Ishikawa (cell line): ENCODE data around the gene SIK1.

Experiments
- CEBPB ChIP-seq: IDR thresholded peaks from 2 replicates; pipeline ENCODE4 v1.6.1; 2012
- CREB1 ChIP-seq: IDR thresholded peaks from 2 replicates; pipeline ENCODE4 v1.6.1; 2012; ENCODE audit warnings: low read depth
- EGR1 ChIP-seq: IDR thresholded peaks from 2 replicates; pipeline ENCODE4 v1.6.1; 2012
- EP300 ChIP-seq: IDR thresholded peaks from 2 replicates; pipeline ENCODE4 v1.6.1; 2012; ENCODE audit warnings: borderline replicate concordance
- FOXM1 ChIP-seq: IDR thresholded peaks from 2 replicates; pipeline ENCODE4 v1.6.1; 2012; ENCODE audit warnings: low read depth, borderline replicate concordance
- NFIC ChIP-seq: IDR thresholded peaks from 2 replicates; pipeline ENCODE4 v1.6.1; 2012
- RAD21 ChIP-seq: IDR thresholded peaks from 2 replicates; pipeline ENCODE4 v1.6.1; 2012; ENCODE audit warnings: low read depth
- TAF1 ChIP-seq: IDR thresholded peaks from 2 replicates; pipeline ENCODE4 v1.6.1; 2012; ENCODE audit warnings: low read depth, mild to moderate bottlenecking
- TCF12 ChIP-seq: IDR thresholded peaks from 2 replicates; pipeline ENCODE4 v1.6.1; 2012; ENCODE audit warnings: low read depth
- YY1 ChIP-seq: IDR thresholded peaks from 2 replicates; pipeline ENCODE4 v1.6.1; 2012; ENCODE audit warnings: low read depth
- ZBTB7A ChIP-seq: IDR thresholded peaks from 2 replicates; pipeline ENCODE4 v1.6.1; 2012; ENCODE audit warnings: low read depth
- TF ChIP-seq, protein P1 (sequence below): IDR thresholded peaks from 2 replicates; pipeline ENCODE4 v1.6.1; 2012
- TF ChIP-seq, protein P2 (sequence below): IDR thresholded peaks from 2 replicates; pipeline ENCODE4 v1.6.1; 2012; ENCODE audit warnings: low read depth, mild to moderate bottlenecking
- TF ChIP-seq, protein P3 (sequence below): IDR thresholded peaks from 2 replicates; pipeline ENCODE4 v1.6.1; 2012

SIK1 gene

DNA sequence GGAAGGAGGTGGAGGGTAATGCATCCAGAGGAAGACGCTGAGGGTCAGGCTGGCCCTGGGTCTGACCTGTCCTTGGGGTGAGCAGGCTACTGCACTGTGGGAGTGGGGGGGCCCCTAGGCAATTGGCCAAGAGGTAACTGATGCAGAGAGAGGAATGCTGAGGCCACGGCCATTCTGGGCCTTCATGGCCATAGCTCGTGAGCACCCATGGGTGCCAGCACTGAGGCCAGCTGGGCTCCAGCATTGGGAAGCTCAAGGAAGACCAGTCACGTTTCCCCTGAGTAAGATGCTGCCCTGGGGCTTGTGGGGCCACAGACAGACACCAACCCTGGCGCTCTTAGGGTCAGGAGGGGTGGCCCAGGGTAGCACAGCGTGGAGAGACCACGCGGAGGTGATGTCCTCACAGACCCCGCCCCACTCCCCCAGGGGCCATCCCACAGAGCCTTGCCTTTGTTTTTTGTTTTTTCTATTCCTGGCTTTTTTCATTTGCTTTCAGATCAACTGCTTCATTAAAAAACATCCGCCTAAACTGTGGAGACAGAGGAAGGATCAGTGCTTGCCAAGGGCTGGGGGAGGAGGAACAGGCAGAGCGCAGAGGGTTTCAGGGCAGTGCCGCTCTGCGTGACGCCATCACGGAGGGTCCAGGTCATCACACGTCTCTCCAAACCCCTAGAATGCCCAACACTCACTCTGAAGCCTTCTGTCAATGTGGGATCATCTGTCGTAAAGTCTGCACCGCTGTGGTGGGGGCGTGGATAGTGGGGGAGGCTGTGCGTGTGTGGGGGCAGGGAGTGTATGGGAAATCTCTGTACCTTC, 61.1 kb downstream of the SIK1 start:
- TF ChIP-seq CREB1 (no peak), CEBPB (no peak), YY1 (no peak), EGR1 (no peak), NFIC (no peak), TAF1 (no peak), FOXM1 (no peak), TCF12 (no peak), RAD21 (no peak), EP300 (no peak), ZBTB7A (no peak)
- TF ChIP-seq, protein P1, sequence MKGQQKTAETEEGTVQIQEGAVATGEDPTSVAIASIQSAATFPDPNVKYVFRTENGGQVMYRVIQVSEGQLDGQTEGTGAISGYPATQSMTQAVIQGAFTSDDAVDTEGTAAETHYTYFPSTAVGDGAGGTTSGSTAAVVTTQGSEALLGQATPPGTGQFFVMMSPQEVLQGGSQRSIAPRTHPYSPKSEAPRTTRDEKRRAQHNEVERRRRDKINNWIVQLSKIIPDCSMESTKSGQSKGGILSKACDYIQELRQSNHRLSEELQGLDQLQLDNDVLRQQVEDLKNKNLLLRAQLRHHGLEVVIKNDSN, result no peak
- TF ChIP-seq, protein P2, sequence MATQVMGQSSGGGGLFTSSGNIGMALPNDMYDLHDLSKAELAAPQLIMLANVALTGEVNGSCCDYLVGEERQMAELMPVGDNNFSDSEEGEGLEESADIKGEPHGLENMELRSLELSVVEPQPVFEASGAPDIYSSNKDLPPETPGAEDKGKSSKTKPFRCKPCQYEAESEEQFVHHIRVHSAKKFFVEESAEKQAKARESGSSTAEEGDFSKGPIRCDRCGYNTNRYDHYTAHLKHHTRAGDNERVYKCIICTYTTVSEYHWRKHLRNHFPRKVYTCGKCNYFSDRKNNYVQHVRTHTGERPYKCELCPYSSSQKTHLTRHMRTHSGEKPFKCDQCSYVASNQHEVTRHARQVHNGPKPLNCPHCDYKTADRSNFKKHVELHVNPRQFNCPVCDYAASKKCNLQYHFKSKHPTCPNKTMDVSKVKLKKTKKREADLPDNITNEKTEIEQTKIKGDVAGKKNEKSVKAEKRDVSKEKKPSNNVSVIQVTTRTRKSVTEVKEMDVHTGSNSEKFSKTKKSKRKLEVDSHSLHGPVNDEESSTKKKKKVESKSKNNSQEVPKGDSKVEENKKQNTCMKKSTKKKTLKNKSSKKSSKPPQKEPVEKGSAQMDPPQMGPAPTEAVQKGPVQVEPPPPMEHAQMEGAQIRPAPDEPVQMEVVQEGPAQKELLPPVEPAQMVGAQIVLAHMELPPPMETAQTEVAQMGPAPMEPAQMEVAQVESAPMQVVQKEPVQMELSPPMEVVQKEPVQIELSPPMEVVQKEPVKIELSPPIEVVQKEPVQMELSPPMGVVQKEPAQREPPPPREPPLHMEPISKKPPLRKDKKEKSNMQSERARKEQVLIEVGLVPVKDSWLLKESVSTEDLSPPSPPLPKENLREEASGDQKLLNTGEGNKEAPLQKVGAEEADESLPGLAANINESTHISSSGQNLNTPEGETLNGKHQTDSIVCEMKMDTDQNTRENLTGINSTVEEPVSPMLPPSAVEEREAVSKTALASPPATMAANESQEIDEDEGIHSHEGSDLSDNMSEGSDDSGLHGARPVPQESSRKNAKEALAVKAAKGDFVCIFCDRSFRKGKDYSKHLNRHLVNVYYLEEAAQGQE, result no peak

DNA sequence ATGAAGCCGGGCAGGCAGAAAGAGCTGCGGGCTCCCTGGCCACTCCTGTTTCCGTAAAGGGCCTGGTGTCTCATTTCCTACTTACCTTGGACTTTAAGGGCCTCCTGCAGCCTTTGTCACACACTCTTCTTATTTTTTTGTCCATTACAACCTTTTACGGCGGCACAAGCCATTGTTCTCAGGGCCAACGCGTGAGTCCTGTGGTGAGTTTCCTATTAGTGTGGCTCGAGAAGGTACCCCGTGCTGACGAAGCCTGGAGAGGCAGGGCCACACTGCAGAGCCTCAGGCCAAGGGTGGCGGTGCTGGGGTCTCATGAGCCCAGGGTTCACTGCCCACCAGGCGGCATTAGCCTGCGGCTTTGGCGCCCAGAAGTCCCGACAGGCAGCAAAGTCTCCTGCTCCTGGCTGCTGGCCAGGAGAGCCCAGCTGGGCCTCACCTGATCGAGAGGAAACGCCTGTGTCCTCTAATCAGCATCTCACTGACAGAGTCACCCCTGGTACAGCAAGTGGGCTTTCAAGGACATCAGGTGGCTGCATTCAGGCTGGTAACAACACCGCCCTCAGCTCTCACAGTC, 62.0 kb downstream of the SIK1 start:
- TF ChIP-seq RAD21 (no peak), NFIC (peak; percentile 81), EP300 (no peak), TAF1 (0 out of 2 replicates have a peak, but pooled peaks have one; percentile 19), ZBTB7A (0 out of 2 replicates have a peak, but pooled peaks have one; percentile 57), EGR1 (no peak), FOXM1 (no peak), CEBPB (no peak)
- TF ChIP-seq, protein P1, result 0 out of 2 replicates have a peak, but pooled peaks have one; percentile 25
- TF ChIP-seq, protein P3, sequence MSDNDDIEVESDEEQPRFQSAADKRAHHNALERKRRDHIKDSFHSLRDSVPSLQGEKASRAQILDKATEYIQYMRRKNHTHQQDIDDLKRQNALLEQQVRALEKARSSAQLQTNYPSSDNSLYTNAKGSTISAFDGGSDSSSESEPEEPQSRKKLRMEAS, result peak; percentile 50
